B cell (primary cell): ENCODE data around the gene UBR4.

Source experiments
- CTCF ChIP-seq: fragments of 200-600 bp; IDR thresholded peaks from one replicate; pipeline ENCODE4 v1.8.0; 2022; ENCODE audit warnings: antibody characterized with exemption, mild to moderate bottlenecking
- EZH2 ChIP-seq: IDR thresholded peaks from 2 replicates; pipeline ENCODE4 v1.6.1; 2012; ENCODE audit warnings: borderline replicate concordance, low read depth, mild to moderate bottlenecking, moderate library complexity, low read length; ENCODE audit not compliant: insufficient read depth, poor library complexity, severe bottlenecking

- TF ChIP-seq CTCF (no peak), EZH2 (no peak)
These were observed 58.5 kb downstream of the UBR4 start for GRCh38 chr1:19151537-19151936.
